Activated B cell treated with CpG ODN at 0.5 μM for 24 hours (primary cell): Measurements from ENCODE around the gene HDDC2. TPM values are rescaled to one million over a fixed set of nuclear protein-coding genes. Genes with fewer than 3 reads are reported as not detected.

Source experiments
- ATAC-seq: fragments of 200-7000 bp; cut with Tn5 transposase; one replicate; pipeline ENCODE4 v1.10.0; 2021; ENCODE audit warnings: low read depth, mild to moderate bottlenecking, moderate library complexity
- CTCF ChIA-PET: fragments of 350-600 bp; sonication (Branson Sonifier 250); formaldehyde crosslinking; loops from one replicate; lab custom pipeline; 2021; ENCODE audit warnings: antibody characterized with exemption; lab: Charles Lee
- POLR2A ChIA-PET: fragments of 350-600 bp; sonication (Branson Sonifier 250); formaldehyde crosslinking; loops from one replicate; lab custom pipeline; 2021; ENCODE audit warnings: antibody characterized with exemption; lab: Charles Lee
- DNase-seq: peaks from one replicate; pipeline ENCODE4 v3.0.0; 2022
- H3K27ac Mint-ChIP-seq: one replicate; pipeline ENCODE4 v1.8.0; 2020; ENCODE audit warnings: mixed read lengths
- H3K27me3 Mint-ChIP-seq: one replicate; pipeline ENCODE4 v1.8.0; 2021; ENCODE audit warnings: mixed read lengths
- H3K36me3 Mint-ChIP-seq: one replicate; pipeline ENCODE4 v1.8.0; 2021; ENCODE audit warnings: low read depth, mixed read lengths
- H3K4me1 Mint-ChIP-seq: one replicate; pipeline ENCODE4 v1.8.0; 2021; ENCODE audit warnings: mixed read lengths
- H3K4me3 Mint-ChIP-seq: one replicate; pipeline ENCODE4 v1.8.0; 2020; ENCODE audit warnings: mild to moderate bottlenecking, mixed read lengths
- H3K9me3 Mint-ChIP-seq: one replicate; pipeline ENCODE4 v1.8.0; 2020; ENCODE audit warnings: mixed read lengths
- intact Hi-C: fragments of 100-400 bp; cut with micrococcal nuclease; formaldehyde crosslinking; loops from one replicate; pipeline ENCODE4 v1.15.1; 2024
- total RNA-seq: library from RNA; stranded (reverse); gene quantifications from 2 replicates; pipeline ENCODE4 v1.2.3, GENCODE V29; 2022
- TF ChIP-seq, protein P1 (sequence below): fragments of 200-600 bp; IDR thresholded peaks from one replicate; pipeline ENCODE4 v1.8.0; 2022; ENCODE audit warnings: antibody characterized with exemption, mild to moderate bottlenecking

The HDDC2 gene
- total RNA-seq, 1 donor from 2014 or later: 55.8 TPM

GRCh38 chr6:125314009-125314581 lies 12.3 kb upstream of the HDDC2 start:
- DNase-seq (no peak), ATAC-seq (peak; percentile 83)
- CTCF ChIA-PET: interaction anchor here (0.8 to 10.6 kb wide), 12 partner anchors 8 to 661 kb away, joined by 3 to 200 read pairs (median 3); partner anchors contain the start of gene HINT3
- no peaks in the 10 kb centered on the region for H3K9me3 Mint-ChIP-seq
- H3K27me3 Mint-ChIP-seq: peaks cover 6% of the 10 kb centered on the region
- H3K36me3 Mint-ChIP-seq: no peaks in the 10 kb centered on the region
- no peak overlapping the region for H3K4me3 Mint-ChIP-seq
- peaks cover 2% of the 10 kb centered on the region for H3K4me1 Mint-ChIP-seq
- TF ChIP-seq, protein P1, sequence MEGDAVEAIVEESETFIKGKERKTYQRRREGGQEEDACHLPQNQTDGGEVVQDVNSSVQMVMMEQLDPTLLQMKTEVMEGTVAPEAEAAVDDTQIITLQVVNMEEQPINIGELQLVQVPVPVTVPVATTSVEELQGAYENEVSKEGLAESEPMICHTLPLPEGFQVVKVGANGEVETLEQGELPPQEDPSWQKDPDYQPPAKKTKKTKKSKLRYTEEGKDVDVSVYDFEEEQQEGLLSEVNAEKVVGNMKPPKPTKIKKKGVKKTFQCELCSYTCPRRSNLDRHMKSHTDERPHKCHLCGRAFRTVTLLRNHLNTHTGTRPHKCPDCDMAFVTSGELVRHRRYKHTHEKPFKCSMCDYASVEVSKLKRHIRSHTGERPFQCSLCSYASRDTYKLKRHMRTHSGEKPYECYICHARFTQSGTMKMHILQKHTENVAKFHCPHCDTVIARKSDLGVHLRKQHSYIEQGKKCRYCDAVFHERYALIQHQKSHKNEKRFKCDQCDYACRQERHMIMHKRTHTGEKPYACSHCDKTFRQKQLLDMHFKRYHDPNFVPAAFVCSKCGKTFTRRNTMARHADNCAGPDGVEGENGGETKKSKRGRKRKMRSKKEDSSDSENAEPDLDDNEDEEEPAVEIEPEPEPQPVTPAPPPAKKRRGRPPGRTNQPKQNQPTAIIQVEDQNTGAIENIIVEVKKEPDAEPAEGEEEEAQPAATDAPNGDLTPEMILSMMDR: peak; percentile 70
- no peak overlapping the region for H3K27ac Mint-ChIP-seq
- intact Hi-C loops: loop anchor here (1.0 to 10.0 kb wide), 6 partner anchors 33 to 1343 kb away; partner anchors contain the start of genes HINT3 and TRMT11
- POLR2A ChIA-PET: no interaction called here

DNA sequence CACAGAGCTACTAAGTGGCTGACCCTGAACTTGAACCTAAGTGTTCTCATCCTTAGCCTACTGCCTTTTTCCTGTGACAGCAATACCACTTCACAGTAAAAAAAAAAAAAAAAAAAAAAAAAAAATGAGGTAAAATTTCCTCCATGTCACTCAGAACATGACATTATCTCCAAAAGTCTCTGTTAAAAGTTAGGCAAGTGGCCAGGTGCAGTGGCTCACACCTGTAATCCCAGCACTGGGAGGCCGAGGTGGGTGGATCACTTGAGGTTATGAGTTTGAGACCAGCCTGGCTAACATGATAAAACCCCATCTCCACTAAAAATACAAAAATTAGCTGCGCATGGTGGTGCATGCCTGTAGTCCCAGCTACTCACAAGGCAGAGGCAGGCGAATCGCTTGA lies 11.2 kb upstream of the HDDC2 start:
- Mint-ChIP-seq H3K4me1 (peaks cover 2% of the 10 kb centered on the region), H3K27me3 (peaks cover 6% of the 10 kb centered on the region), H3K27ac (no peak overlapping the region), H3K9me3 (no peaks in the 10 kb centered on the region), H3K36me3 (no peaks in the 10 kb centered on the region), H3K4me3 (no peak overlapping the region)
- POLR2A ChIA-PET: no interaction called here
- TF ChIP-seq, protein P1: no peak
- intact Hi-C loops: loop anchor here (5.0 to 10.0 kb wide), 4 partner anchors 34 to 1344 kb away; partner anchors contain the start of gene TRMT11
- CTCF ChIA-PET: interaction anchor here (1.1 to 10.6 kb wide), 6 partner anchors 433 to 662 kb away, joined by 3 to 200 read pairs (median 16); no protein-coding TSS in a partner anchor
- ATAC-seq: no peak
- DNase-seq: no peak

DNA sequence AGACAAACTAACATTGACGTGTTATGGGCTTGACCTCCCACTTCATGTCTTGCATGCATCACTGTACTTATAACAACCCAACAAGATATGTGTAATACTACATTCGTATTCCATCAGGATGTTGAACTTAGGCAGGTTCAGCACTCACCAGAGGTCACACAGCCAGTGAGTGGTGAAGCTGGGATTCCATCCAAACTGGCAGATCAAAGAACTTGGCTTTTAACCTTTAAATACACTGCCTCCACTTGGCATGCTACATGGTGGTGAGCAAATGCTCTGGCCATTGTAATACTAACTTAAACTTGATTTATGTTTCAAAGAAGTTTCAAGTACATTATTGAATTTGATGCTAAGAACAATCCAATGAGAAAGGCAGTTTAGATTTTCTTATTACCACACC lies 10.7 kb upstream of the HDDC2 start:
- Mint-ChIP-seq H3K4me1 (peaks cover 2% of the 10 kb centered on the region), H3K36me3 (no peaks in the 10 kb centered on the region), H3K27me3 (peaks cover 6% of the 10 kb centered on the region), H3K9me3 (no peaks in the 10 kb centered on the region), H3K4me3 (no peak overlapping the region), H3K27ac (no peak overlapping the region)
- CTCF ChIA-PET: interaction anchor here (0.8 to 10.6 kb wide), 6 partner anchors 11 to 663 kb away, joined by 3 to 200 read pairs (median 18); partner anchors contain the start of gene HDDC2
- TF ChIP-seq, protein P1: no peak
- no peak for DNase-seq
- POLR2A ChIA-PET: no interaction called here
- intact Hi-C loops: loop anchor here (5.0 to 10.0 kb wide), 4 partner anchors 35 to 1345 kb away; partner anchors contain the start of gene TRMT11
- ATAC-seq: no peak

GRCh38 chr6:125310994-125311649 lies 9.4 kb upstream of the HDDC2 start:
- H3K27me3 Mint-ChIP-seq: peaks cover 13% of the 10 kb centered on the region
- H3K9me3 Mint-ChIP-seq: no peaks in the 10 kb centered on the region
- no peaks in the 10 kb centered on the region for H3K36me3 Mint-ChIP-seq
- CTCF ChIA-PET: interaction anchor here (0.8 to 10.6 kb wide), 9 partner anchors 10 to 664 kb away, joined by 3 to 200 read pairs (median 6); partner anchors contain the start of gene HDDC2
- peak; percentile 87 for ATAC-seq
- H3K4me3 Mint-ChIP-seq: no peak overlapping the region
- peaks cover 2% of the 10 kb centered on the region for H3K4me1 Mint-ChIP-seq
- intact Hi-C loops: loop anchor here (1.0 to 10.0 kb wide), 6 partner anchors 36 to 1346 kb away; partner anchors contain the start of gene TRMT11
- no peak for DNase-seq
- TF ChIP-seq, protein P1: peak; percentile 52
- H3K27ac Mint-ChIP-seq: no peak overlapping the region
- POLR2A ChIA-PET: interaction anchor here (0.6 kb wide), 1 partner anchor 444 kb away, joined by 3 read pairs; no protein-coding TSS in a partner anchor
